Measurements from ENCODE around the gene LYAR.

The LYAR gene

DNA sequence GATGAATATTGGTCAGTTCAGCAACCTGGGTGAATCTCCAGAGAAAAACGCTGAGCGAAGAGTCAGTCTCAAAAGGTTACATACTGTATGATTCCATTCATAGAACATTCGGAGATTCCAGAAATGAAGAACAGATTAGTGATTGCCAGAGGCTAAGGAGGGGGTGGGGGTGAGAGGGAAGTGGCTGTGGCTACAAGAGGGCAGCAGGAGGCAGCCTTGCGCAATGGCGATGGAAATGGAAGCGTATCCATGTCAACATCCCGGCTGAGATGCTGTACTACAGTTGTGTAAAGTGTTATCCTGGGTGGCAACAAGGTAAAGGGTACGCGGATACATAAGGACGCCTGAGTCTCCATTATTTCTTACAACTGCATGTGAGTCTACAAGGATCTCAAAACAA, 18.0 kb downstream of the LYAR start:
- TF ChIP-seq CEBPB (IDR thresholded peaks at IDR 0.05) (peak; percentile 62), FOXM1 (IDR thresholded peaks at IDR 0.05; ENCODE audit: borderline replicate concordance, low read depth) (no peak), YY1 (IDR thresholded peaks at IDR 0.05; ENCODE audit: low read depth) (no peak)

- TF ChIP-seq EGR1 (IDR thresholded peaks at IDR 0.05) (no peak), ZBTB7A (IDR thresholded peaks at IDR 0.05; ENCODE audit: low read depth) (no peak), CREB1 (IDR thresholded peaks at IDR 0.05; ENCODE audit: low read depth) (no peak), EP300 (IDR thresholded peaks at IDR 0.05; ENCODE audit: borderline replicate concordance) (no peak), CEBPB (IDR thresholded peaks at IDR 0.05) (no peak), NFIC (IDR thresholded peaks at IDR 0.05) (no peak), TCF12 (IDR thresholded peaks at IDR 0.05; ENCODE audit: low read depth) (no peak), TAF1 (IDR thresholded peaks at IDR 0.05; ENCODE audit: low read depth) (no peak), TEAD4 (IDR thresholded peaks at IDR 0.05) (no peak), FOXM1 (IDR thresholded peaks at IDR 0.05; ENCODE audit: borderline replicate concordance, low read depth) (no peak), YY1 (IDR thresholded peaks at IDR 0.05; ENCODE audit: low read depth) (no peak), RAD21 (IDR thresholded peaks at IDR 0.05; ENCODE audit: low read depth) (no peak), REST (IDR thresholded peaks at IDR 0.05; ENCODE audit: low read depth) (no peak)
- TF ChIP-seq, protein P1, sequence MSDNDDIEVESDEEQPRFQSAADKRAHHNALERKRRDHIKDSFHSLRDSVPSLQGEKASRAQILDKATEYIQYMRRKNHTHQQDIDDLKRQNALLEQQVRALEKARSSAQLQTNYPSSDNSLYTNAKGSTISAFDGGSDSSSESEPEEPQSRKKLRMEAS (IDR thresholded peaks at IDR 0.05) = no peak
- TF ChIP-seq, protein P2, sequence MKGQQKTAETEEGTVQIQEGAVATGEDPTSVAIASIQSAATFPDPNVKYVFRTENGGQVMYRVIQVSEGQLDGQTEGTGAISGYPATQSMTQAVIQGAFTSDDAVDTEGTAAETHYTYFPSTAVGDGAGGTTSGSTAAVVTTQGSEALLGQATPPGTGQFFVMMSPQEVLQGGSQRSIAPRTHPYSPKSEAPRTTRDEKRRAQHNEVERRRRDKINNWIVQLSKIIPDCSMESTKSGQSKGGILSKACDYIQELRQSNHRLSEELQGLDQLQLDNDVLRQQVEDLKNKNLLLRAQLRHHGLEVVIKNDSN (IDR thresholded peaks at IDR 0.05) = no peak
Measured at GRCh38 chr4:4270529-4270928, 19.4 kb downstream of the LYAR start.

GRCh38 chr4:4269856-4270255, 20.1 kb downstream of the LYAR start:
- no peak for TF ChIP-seq TEAD4 (IDR thresholded peaks at IDR 0.05)
- no peak for TF ChIP-seq TAF1 (IDR thresholded peaks at IDR 0.05; ENCODE audit: low read depth)
- no peak for TF ChIP-seq TCF12 (IDR thresholded peaks at IDR 0.05; ENCODE audit: low read depth)
- no peak for TF ChIP-seq RAD21 (IDR thresholded peaks at IDR 0.05; ENCODE audit: low read depth)
- TF ChIP-seq, protein P1 (IDR thresholded peaks at IDR 0.05) = no peak
- TF ChIP-seq NFIC (IDR thresholded peaks at IDR 0.05) = no peak

DNA sequence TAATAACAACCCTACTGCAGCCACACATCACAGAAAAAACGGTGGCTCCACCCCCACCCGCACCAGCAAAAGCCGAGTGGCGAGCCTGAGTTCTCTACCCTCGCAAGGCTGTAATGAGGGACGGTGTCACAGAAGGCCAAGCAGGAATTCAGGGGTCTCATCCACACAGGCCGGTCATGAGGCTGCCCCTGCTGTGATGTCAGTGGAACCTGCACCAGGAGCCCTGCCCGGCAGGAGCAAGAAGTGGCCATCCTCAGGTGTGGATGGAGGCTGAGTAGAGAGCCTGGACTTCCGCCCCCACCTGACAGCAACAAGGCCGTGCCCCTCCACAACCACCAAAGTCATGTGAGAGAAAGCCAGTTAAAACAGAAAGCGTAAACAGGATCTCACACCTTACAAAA, 20.6 kb downstream of the LYAR start:
- TF ChIP-seq REST (IDR thresholded peaks at IDR 0.05; ENCODE audit: low read depth) = no peak
- TF ChIP-seq, protein P1 (IDR thresholded peaks at IDR 0.05) = no peak
- no peak for TF ChIP-seq YY1 (IDR thresholded peaks at IDR 0.05; ENCODE audit: low read depth)
- TF ChIP-seq EGR1 (IDR thresholded peaks at IDR 0.05) = no peak
- TF ChIP-seq CREB1 (IDR thresholded peaks at IDR 0.05; ENCODE audit: low read depth) = no peak
- no peak for TF ChIP-seq TEAD4 (IDR thresholded peaks at IDR 0.05)
- no peak for TF ChIP-seq CEBPB (IDR thresholded peaks at IDR 0.05)
- TF ChIP-seq TAF1 (IDR thresholded peaks at IDR 0.05; ENCODE audit: low read depth) = no peak
- TF ChIP-seq TCF12 (IDR thresholded peaks at IDR 0.05; ENCODE audit: low read depth) = no peak
- TF ChIP-seq ZBTB7A (IDR thresholded peaks at IDR 0.05; ENCODE audit: low read depth) = no peak
- TF ChIP-seq, protein P2 (IDR thresholded peaks at IDR 0.05) = no peak

DNA sequence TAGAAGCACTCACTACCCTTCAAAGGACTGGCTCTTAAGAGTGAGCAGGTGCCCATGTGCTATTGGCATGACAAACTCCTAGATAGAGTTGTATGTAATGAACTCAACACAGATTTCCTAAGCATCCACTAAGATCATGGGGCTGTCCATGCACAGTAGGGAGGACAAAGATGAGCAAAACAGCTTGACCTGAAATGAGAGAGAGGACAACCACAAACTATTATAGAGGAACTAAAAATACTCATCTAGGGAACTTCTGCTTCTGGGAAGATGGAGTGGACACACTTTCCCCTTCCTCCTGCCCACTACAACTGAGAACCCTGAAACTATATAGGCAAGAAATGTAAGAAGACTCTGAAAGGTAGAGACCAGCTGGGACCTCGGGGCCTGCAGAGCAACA, 21.2 kb downstream of the LYAR start:
- TF ChIP-seq, protein P1 (IDR thresholded peaks at IDR 0.05) = no peak
- TF ChIP-seq TCF12 (IDR thresholded peaks at IDR 0.05; ENCODE audit: low read depth) = no peak
- no peak for TF ChIP-seq TAF1 (IDR thresholded peaks at IDR 0.05; ENCODE audit: low read depth)
- TF ChIP-seq ZBTB7A (IDR thresholded peaks at IDR 0.05; ENCODE audit: low read depth) = no peak
- TF ChIP-seq, protein P2 (IDR thresholded peaks at IDR 0.05) = no peak
- no peak for TF ChIP-seq CEBPB (IDR thresholded peaks at IDR 0.05)
- no peak for TF ChIP-seq CREB1 (IDR thresholded peaks at IDR 0.05; ENCODE audit: low read depth)
- TF ChIP-seq RAD21 (IDR thresholded peaks at IDR 0.05; ENCODE audit: low read depth) = no peak
- no peak for TF ChIP-seq REST (IDR thresholded peaks at IDR 0.05; ENCODE audit: low read depth)
- TF ChIP-seq EP300 (IDR thresholded peaks at IDR 0.05; ENCODE audit: borderline replicate concordance) = no peak
- no peak for TF ChIP-seq YY1 (IDR thresholded peaks at IDR 0.05; ENCODE audit: low read depth)
- no peak for TF ChIP-seq NFIC (IDR thresholded peaks at IDR 0.05)
- TF ChIP-seq EGR1 (IDR thresholded peaks at IDR 0.05) = no peak
- TF ChIP-seq TEAD4 (IDR thresholded peaks at IDR 0.05) = no peak
- TF ChIP-seq FOXM1 (IDR thresholded peaks at IDR 0.05; ENCODE audit: borderline replicate concordance, low read depth) = no peak
